TTC549 (cell line): ENCODE data around the gene RAMP3.
"Not testable (repeated sequence)": the region's sequence is repeated elsewhere in the genome, so short reads cannot be mapped to it uniquely, and the experiment has no call there.

Experiments used
- FAIRE-seq: peaks from 2 replicates; lab custom pipeline; 2012; peaks lifted over from hg19 to GRCh38; lab: Jason Lieb, UNC

Gene RAMP3

DNA sequence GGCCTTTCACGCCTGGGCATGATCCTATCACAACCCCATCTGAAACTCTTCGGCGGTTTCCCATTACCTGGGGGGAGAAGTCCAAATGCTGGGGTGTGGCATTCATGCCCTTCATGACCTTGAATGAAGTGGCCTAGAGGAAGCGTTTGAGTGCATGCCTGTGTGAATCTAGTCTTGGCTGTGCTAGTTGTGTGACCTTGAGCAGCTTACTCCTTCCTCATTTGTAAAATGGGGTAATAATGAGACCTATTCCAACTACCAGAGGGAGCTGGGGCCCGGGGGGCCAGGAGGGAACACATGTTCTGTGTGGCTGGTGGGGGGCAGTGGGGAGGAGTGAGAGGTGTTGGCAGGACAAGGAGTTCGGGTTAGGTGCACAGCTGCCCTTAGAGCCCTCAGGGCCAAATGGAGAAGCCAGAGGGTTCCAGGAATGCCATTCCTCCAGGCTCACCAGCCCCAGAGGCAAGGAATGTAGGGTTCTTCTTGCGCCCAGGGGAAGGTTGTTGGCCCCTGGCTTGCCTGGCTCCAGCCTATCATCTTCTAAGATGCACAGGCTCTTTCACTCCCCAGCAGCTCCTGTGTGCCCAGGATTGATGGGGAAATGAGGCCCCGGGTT lies 24.8 kb upstream of the RAMP3 start:
- FAIRE-seq = no peak

- FAIRE-seq = no peak
These were observed 24.2 kb upstream of the RAMP3 start for GRCh38 chr7:45133352-45133751.

DNA sequence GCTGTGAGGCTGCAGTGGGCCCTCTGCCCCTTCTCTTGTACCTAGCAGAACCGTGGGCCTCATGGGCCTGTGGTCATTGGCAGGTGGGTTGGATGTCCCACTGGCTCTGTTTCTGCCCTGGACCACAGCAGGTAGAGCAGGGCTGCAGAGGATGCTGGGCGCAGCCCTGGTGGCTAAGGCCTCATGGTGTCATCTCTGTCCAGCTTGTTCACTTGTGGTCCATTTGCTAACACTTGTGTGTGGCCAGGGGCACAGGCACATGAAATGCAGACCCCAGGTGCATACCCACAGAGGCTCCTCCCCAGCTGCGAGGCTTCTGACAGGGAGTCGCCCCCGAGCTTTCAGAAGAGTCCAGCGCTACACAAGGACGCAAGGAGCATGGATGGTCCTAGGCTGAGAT lies 23.7 kb upstream of the RAMP3 start:
- no peak for FAIRE-seq

- no peak for FAIRE-seq
These were observed 21.2 kb upstream of the RAMP3 start for GRCh38 chr7:45136106-45137060.

- no peak for FAIRE-seq
These were observed 18.9 kb upstream of the RAMP3 start for GRCh38 chr7:45138433-45139267.

- FAIRE-seq = no peak
These were observed 16.8 kb upstream of the RAMP3 start for GRCh38 chr7:45140827-45141226.

- FAIRE-seq = no peak
These were observed 14.0 kb upstream of the RAMP3 start for GRCh38 chr7:45143616-45144015.

GRCh38 chr7:45145881-45146280 lies 11.7 kb upstream of the RAMP3 start:
- FAIRE-seq = no peak

DNA sequence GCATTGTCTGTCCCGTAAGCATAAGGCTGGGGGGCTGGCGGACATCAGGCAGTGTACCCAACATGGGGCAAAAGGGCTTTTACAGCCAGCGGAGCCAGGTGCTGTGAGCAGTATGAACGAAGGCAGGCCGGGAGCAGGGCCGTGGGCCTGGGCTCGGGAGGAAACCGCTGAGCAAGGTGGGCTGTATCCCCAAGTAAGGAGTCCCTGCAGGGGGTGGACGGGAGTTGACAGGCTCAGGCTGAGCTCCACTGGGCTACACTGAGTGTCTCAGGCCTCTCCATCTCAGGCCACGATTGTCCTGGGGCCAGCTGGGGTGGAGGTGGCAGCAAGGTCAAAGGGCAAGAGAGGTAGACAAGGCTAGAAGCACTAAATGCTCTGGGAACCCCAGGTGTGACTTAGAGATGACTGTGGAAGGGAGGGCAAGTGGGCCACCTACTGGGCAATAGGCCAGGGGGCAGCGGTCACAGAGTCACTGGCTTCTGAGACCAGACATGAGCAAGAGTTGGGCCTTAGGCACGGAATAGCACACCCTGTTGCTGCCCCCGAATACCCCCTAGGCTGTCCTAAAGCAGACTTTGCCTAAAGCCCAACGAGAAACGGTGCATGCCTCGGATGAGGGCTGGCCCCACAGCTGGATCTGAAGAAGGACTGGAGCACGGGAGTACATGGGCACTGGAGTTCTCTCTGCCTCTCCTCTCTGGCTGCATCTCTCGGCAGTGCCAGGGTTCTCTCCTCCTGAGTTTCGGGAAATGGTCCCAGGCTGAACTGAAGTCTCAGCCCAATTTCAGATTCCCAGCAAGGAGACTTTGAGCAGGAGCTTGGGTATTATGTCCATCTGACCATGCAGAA lies 10.8 kb upstream of the RAMP3 start:
- no peak for FAIRE-seq

- no peak for FAIRE-seq
These were observed 9.5 kb upstream of the RAMP3 start for GRCh38 chr7:45147858-45148652.

- no peak for FAIRE-seq
These were observed 9.0 kb upstream of the RAMP3 start for GRCh38 chr7:45148653-45148973.

DNA sequence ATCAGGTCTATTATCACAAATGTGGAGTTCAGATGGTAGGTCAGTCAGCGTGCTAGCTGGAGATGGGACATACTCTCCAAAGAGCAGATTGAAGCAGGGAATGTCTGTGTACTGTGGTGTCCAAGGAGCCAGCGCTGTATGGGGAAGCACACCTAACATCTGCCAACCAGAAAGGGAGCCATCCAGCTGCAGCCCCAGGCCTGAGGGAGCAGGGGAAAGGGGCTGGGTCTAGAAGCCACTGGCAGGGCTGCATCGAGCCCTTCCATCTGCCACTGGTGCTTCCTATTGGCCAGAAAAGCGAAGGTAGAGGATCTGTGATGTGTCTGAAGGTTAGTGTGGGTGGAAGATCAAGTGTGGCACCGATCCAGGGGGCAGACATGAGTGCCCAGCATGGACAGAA lies 8.0 kb upstream of the RAMP3 start:
- no peak for FAIRE-seq

GRCh38 chr7:45150199-45150598 lies 7.4 kb upstream of the RAMP3 start:
- no peak for FAIRE-seq

DNA sequence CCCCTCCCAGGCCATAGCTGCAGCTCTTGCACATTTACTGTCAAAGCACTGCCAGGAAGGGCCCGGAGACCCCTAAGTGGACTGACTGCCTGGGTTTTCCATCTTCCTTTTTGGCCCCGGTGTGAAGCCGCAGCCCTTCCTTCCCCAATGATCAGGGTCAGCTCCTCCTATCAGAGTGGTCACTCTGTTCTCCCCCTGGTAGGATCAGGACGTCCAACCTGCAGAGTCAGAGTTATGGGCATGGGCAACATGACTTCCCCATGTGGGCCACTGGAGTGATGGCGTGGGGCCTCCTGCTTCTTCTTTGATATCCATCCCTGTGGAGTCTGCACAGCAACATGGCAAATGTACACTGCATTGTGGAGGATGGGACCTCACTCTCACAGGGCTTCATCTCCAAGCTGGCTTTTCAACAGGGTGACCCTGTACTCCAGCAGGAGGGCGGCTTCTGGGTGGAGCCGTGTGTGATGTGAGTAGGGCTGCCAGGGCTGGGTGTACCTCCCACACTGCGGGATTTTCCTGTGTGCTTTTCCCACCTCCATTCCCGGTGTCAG lies 6.4 kb upstream of the RAMP3 start:
- no peak for FAIRE-seq

- FAIRE-seq = no peak
These were observed 5.6 kb upstream of the RAMP3 start for GRCh38 chr7:45151967-45152366.

GRCh38 chr7:45153233-45153632 lies 4.4 kb upstream of the RAMP3 start:
- no peak for FAIRE-seq

DNA sequence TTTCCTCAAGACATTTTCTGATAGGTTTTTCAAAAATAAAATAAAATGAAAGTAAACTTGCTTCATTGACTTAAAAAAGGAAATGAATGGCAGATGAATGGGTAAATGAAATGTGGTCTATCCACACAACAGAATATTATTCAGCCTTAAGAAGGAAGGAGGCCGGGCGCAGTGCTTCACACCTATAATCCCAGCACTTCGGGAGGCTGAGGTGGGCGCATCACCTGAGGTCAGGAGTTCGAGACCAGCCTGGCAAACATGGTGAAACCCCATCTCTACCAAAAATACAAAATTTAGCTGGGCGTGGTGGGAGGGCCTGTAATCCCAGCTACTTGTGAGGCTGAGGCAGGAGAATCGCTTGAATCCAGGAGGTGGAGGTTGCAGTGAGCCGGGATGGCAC lies 3.7 kb upstream of the RAMP3 start:
- FAIRE-seq = not testable (repeated sequence)

GRCh38 chr7:45155357-45155900 lies 2.2 kb upstream of the RAMP3 start:
- no peak for FAIRE-seq

- FAIRE-seq = no peak
These were observed 1.6 kb upstream of the RAMP3 start for GRCh38 chr7:45155941-45156340.

DNA sequence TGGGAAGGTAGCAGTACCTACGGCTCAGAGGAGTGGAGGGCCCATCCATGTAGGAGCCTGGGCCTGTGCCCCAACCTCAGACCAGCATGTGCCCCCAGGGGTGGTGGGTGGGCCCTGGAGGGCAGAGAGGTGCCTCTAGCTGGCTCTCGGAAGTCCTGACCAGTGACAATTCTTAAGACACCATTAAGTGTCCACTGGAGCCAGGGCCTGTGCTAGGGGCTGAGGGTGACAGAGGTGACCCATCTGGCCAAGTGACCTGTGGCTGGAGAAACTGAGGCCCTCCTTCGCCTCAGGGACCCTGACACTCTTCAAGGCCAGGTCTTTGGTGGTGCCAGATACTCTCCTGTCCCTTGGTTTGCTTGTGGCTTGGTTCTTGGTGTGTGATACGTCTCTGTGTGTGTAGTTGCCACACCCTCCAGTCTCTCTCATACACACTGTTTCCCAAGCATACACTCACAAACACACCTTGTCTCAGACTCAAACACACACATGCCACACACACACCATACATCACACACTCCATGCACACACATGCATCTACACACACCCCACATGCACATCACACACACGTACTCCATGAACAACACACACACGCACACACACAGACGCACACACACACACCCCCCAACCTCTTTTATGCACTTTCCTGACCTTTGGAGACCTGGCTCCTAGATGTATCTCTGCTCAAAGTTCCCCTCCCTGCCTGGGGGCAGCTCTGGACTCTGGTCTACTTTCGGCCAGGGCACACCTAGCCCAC lies 897 bp upstream of the RAMP3 start:
- FAIRE-seq = no peak
